H1 (cell line): ENCODE results near the gene PPM1L. TPM values are rescaled to one million over a fixed set of nuclear protein-coding genes. Genes with fewer than 3 reads are reported as not detected.

Experiments
- CTCF ChIA-PET: fragments of 300-600 bp; sonication (Branson Sonifier 250); formaldehyde crosslinking; loops from one replicate; lab custom pipeline; 2021; ENCODE audit not compliant: partially characterized antibody; lab: Charles Lee
- POLR2A ChIA-PET: fragments of 300-600 bp; sonication (Branson Sonifier 250); formaldehyde crosslinking; loops from one replicate; lab custom pipeline; 2021; ENCODE audit warnings: inconsistent platforms; ENCODE audit not compliant: partially characterized antibody; lab: Charles Lee
- DNase-seq, 2 experiments: peaks; one replicate each; pipeline versions ENCODE4 v3.0.0 to v3.0.0-alpha.2; 2010 to 2022; ENCODE audit warnings: low spot score in 2 of 2, low read depth in 1 of 2, mixed read lengths in 1 of 2
- FAIRE-seq: peaks from 2 replicates; lab custom pipeline; 2011; peaks lifted over from hg19 to GRCh38; lab: Jason Lieb, UNC
- H2AFZ ChIP-seq: 2 replicates; pipeline ENCODE4 v1.8.1; 2012; ENCODE audit warnings: low read length, inconsistent platforms
- H2AK5ac ChIP-seq: 2 replicates; pipeline ENCODE4 v1.6.1; 2013; ENCODE audit warnings: low read depth, low read length
- H2BK120ac ChIP-seq: replicated peaks from 2 replicates; pipeline ENCODE3; 2013; ENCODE audit warnings: low read depth, low read length, inconsistent platforms
- H2BK12ac ChIP-seq: 2 replicates; pipeline ENCODE4 v1.6.1; 2013; ENCODE audit warnings: low read depth, low read length
- H2BK15ac ChIP-seq: 2 replicates; pipeline ENCODE4 v1.6.1; 2013; ENCODE audit warnings: low read length
- H2BK20ac ChIP-seq: 2 replicates; pipeline ENCODE4 v1.6.1; 2013; ENCODE audit warnings: low read length
- H2BK5ac ChIP-seq: 2 replicates; pipeline ENCODE4 v1.6.1; 2013; ENCODE audit warnings: low read depth, low read length
- H3K14ac ChIP-seq: 2 replicates; pipeline ENCODE4 v1.6.1; 2013; ENCODE audit warnings: inconsistent platforms; ENCODE audit not compliant: insufficient read length
- H3K18ac ChIP-seq: 2 replicates; pipeline ENCODE4 v1.6.1; 2013; ENCODE audit warnings: low read length; ENCODE audit errors: extremely low read depth
- H3K23ac ChIP-seq: 2 replicates; pipeline ENCODE4 v1.6.1; 2013; ENCODE audit warnings: inconsistent platforms; ENCODE audit not compliant: insufficient read length
- H3K23me2 ChIP-seq: 2 replicates; pipeline ENCODE4 v1.6.1; 2013; ENCODE audit warnings: low read depth, low read length
- H3K27ac ChIP-seq: 2 replicates; pipeline ENCODE4 v1.6.1; 2011; ENCODE audit warnings: low read depth, low read length, inconsistent platforms
- H3K27me3 ChIP-seq, 4 experiments: replicated peaks in 1 of 4; 1 replicate in 1 of 4; 2 replicates in 3 of 4; pipeline versions ENCODE4 v1.6.1 to v1.8.1; 2011 to 2013; ENCODE audit warnings: low read length in 3 of 4, mild to moderate bottlenecking in 3 of 4, inconsistent platforms in 2 of 4, mixed read lengths in 2 of 4, moderate library complexity in 1 of 4; ENCODE audit not compliant: control insufficient read depth in 3 of 4, insufficient read depth in 3 of 4; ENCODE audit errors: extremely low read depth in 1 of 4
- H3K36me3 ChIP-seq, 4 experiments: 2 replicates each; pipeline versions ENCODE4 v1.6.1 to v1.8.1; 2011 to 2013; ENCODE audit warnings: mild to moderate bottlenecking in 4 of 4, low read length in 3 of 4, moderate library complexity in 2 of 4, control low read depth in 1 of 4, inconsistent platforms in 1 of 4; ENCODE audit not compliant: insufficient read depth in 4 of 4, control insufficient read depth in 2 of 4
- H3K4ac ChIP-seq: replicated peaks from 2 replicates; pipeline ENCODE3; 2013; ENCODE audit warnings: low read length, low read depth, mixed read lengths, inconsistent platforms; ENCODE audit not compliant: insufficient read length
- H3K4me1 ChIP-seq, 4 experiments: replicated peaks in 1 of 4; 1 replicate in 1 of 4; 2 replicates in 3 of 4; pipeline versions ENCODE4 v1.6.1 to v1.8.1; 2011 to 2013; ENCODE audit warnings: low read length in 3 of 4, inconsistent platforms in 2 of 4, mixed read lengths in 1 of 4; ENCODE audit not compliant: insufficient read depth in 4 of 4, control insufficient read depth in 3 of 4
- H3K4me2 ChIP-seq, 2 experiments: 2 replicates each; pipeline versions ENCODE4 v1.6.1 to v1.8.1; 2011 to 2013; ENCODE audit warnings: low read depth in 2 of 2, low read length in 2 of 2, control low read depth in 1 of 2, inconsistent platforms in 1 of 2, mild to moderate bottlenecking in 1 of 2; ENCODE audit not compliant: insufficient read depth in 1 of 2
- H3K4me3 ChIP-seq, 4 experiments: fragments of 200-600, 300-600 bp in 1 of 4; sonication (generic), shearing (Covaris generic), sonication (Bioruptor Twin) in 1 of 4; 2 replicates each; pipeline versions ENCODE4 v1.5.1 to v1.8.1; 2011 to 2016; ENCODE audit warnings: low read length in 4 of 4, low read depth in 3 of 4, control low read depth in 2 of 4, inconsistent platforms in 2 of 4, mild to moderate bottlenecking in 2 of 4, mixed read lengths in 1 of 4, moderate library complexity in 1 of 4; ENCODE audit not compliant: insufficient read depth in 2 of 4; ENCODE audit errors: extremely low read depth in 1 of 4
- H3K56ac ChIP-seq: replicated peaks from 2 replicates; pipeline ENCODE3; 2013; ENCODE audit warnings: low read depth, mild to moderate bottlenecking, mixed read lengths, low read length, inconsistent platforms; ENCODE audit not compliant: insufficient read length
- H3K79me1 ChIP-seq: 2 replicates; pipeline ENCODE4 v1.6.1; 2013; ENCODE audit warnings: low read depth, low read length, control low read depth
- H3K79me2 ChIP-seq, 2 experiments: 2 replicates each; pipeline versions ENCODE4 v1.6.1 to v1.8.1; 2012 to 2013; ENCODE audit warnings: low read length in 2 of 2, mild to moderate bottlenecking in 2 of 2, inconsistent platforms in 1 of 2; ENCODE audit not compliant: insufficient read depth in 2 of 2, control insufficient read depth in 1 of 2
- H3K9ac ChIP-seq, 4 experiments: replicated peaks in 1 of 4; 1 replicate in 1 of 4; 2 replicates in 3 of 4; pipeline versions ENCODE4 v1.6.1 to v1.8.1; 2011 to 2013; ENCODE audit warnings: low read depth in 3 of 4, low read length in 3 of 4, control low read depth in 2 of 4, mild to moderate bottlenecking in 2 of 4, moderate library complexity in 2 of 4, inconsistent platforms in 1 of 4; ENCODE audit errors: extremely low read depth in 1 of 4
- H3K9me3 ChIP-seq, 2 experiments: 2 replicates each; pipeline versions ENCODE4 v1.6.1 to v1.8.1; 2012 to 2013; ENCODE audit warnings: mild to moderate bottlenecking in 2 of 2, moderate library complexity in 2 of 2, control low read depth in 1 of 2, inconsistent platforms in 1 of 2, low read depth in 1 of 2, low read length in 1 of 2, mixed read lengths in 1 of 2; ENCODE audit not compliant: insufficient read depth in 2 of 2
- H4K20me1 ChIP-seq, 2 experiments: replicated peaks in 1 of 2; 2 replicates each; pipeline versions ENCODE3 to v1.8.1; 2011 to 2013; ENCODE audit warnings: inconsistent platforms in 2 of 2, low read length in 2 of 2, mild to moderate bottlenecking in 1 of 2; ENCODE audit not compliant: insufficient read depth in 2 of 2, control insufficient read depth in 1 of 2
- H4K5ac ChIP-seq: 2 replicates; pipeline ENCODE4 v1.6.1; 2013; ENCODE audit warnings: low read length, low read depth, mixed read lengths, inconsistent platforms; ENCODE audit not compliant: insufficient read length
- H4K8ac ChIP-seq: 2 replicates; pipeline ENCODE4 v1.8.0; 2013; ENCODE audit warnings: mild to moderate bottlenecking, moderate library complexity, low read length, inconsistent platforms; ENCODE audit not compliant: insufficient read depth; ENCODE audit errors: extremely low read depth
- H4K91ac ChIP-seq: replicated peaks from 2 replicates; pipeline ENCODE3; 2013; ENCODE audit warnings: low read length, mixed read lengths, inconsistent platforms; ENCODE audit not compliant: insufficient read length
- CBX5 ChIP-seq: fragments of 300-800, 300-1000 bp; sonication (generic); IDR thresholded peaks from 2 replicates; pipeline ENCODE4 v1.7.1; 2016; ENCODE audit warnings: antibody characterized with exemption, low read length, low read depth
- CHD1 ChIP-seq: IDR thresholded peaks from 2 replicates; pipeline ENCODE4 v1.6.1; 2012; ENCODE audit warnings: low read depth, low read length, improper control_type of control experiment
- CHD2 ChIP-seq: IDR thresholded peaks from 2 replicates; pipeline ENCODE4 v1.6.1; 2012; ENCODE audit warnings: low read length, improper control_type of control experiment
- CREB1 ChIP-seq: IDR thresholded peaks from 2 replicates; pipeline ENCODE4 v1.6.1; 2012; ENCODE audit warnings: inconsistent platforms
- EP300 ChIP-seq, 2 experiments: IDR thresholded peaks; 1 replicate in 1 of 2; 2 replicates in 1 of 2; pipeline ENCODE4 v1.6.1; 2011 to 2012; ENCODE audit warnings: low read depth in 2 of 2, low read length in 2 of 2, mild to moderate bottlenecking in 2 of 2, borderline replicate concordance in 1 of 2, inconsistent platforms in 1 of 2, moderate library complexity in 1 of 2
- EZH2 ChIP-seq: fragments of 200-600 bp; sonication (generic); IDR thresholded peaks from 2 replicates; pipeline ENCODE4 v1.7.1; 2012; ENCODE audit warnings: low read depth, mild to moderate bottlenecking, moderate library complexity, low read length, inconsistent platforms; ENCODE audit not compliant: severe bottlenecking
- JUN ChIP-seq: IDR thresholded peaks from 2 replicates; pipeline ENCODE4 v1.6.1; 2011; ENCODE audit warnings: low read depth, mild to moderate bottlenecking, improper control_type of control experiment, low read length
- KDM4A ChIP-seq: IDR thresholded peaks from one replicate; pipeline ENCODE4 v1.7.1; 2012; ENCODE audit warnings: low read depth, mild to moderate bottlenecking, moderate library complexity, low read length, inconsistent platforms; ENCODE audit not compliant: severe bottlenecking
- POLR2A ChIP-seq, 2 experiments: IDR thresholded peaks; 1 replicate in 1 of 2; 2 replicates in 1 of 2; pipeline ENCODE4 v1.6.1; 2011; ENCODE audit warnings: low read depth in 2 of 2, low read length in 2 of 2, mild to moderate bottlenecking in 2 of 2; ENCODE audit errors: control extremely low read depth in 1 of 2
- RNF2 ChIP-seq: fragments of 200-900, 300-1000 bp; sonication (generic); IDR thresholded peaks from 2 replicates; pipeline ENCODE4 v1.7.1; 2016; ENCODE audit warnings: borderline replicate concordance, low read depth, mild to moderate bottlenecking, antibody characterized with exemption, low read length; ENCODE audit not compliant: poor library complexity, severe bottlenecking; ENCODE audit errors: missing control alignments
- RXRA ChIP-seq: IDR thresholded peaks from 2 replicates; pipeline ENCODE4 v1.6.1; 2011; ENCODE audit warnings: low read depth, mild to moderate bottlenecking, low read length, moderate library complexity; ENCODE audit not compliant: insufficient read depth
- SIN3A ChIP-seq, 2 experiments: IDR thresholded peaks in 1 of 2; conservative IDR thresholded peaks in 1 of 2; 2 replicates each; pipeline ENCODE4 v1.6.1; 2011 to 2012; ENCODE audit warnings: low read length in 2 of 2, improper control_type of control experiment in 1 of 2, low read depth in 1 of 2, mild to moderate bottlenecking in 1 of 2
- SIX5 ChIP-seq: IDR thresholded peaks from 2 replicates; pipeline ENCODE4 v1.6.1; 2011; ENCODE audit warnings: mild to moderate bottlenecking, low read depth, low read length
- SP1 ChIP-seq: IDR thresholded peaks from 2 replicates; pipeline ENCODE4 v1.6.1; 2011; ENCODE audit warnings: low read depth, low read length
- YY1 ChIP-seq: IDR thresholded peaks from 2 replicates; pipeline ENCODE4 v1.6.1; 2011; ENCODE audit warnings: low read depth, mild to moderate bottlenecking, low read length
- WGBS, 2 experiments: shearing (Covaris generic) in 1 of 2; methylation state at CpG; one replicate each; pipeline versions ENCODE4 v1.1.6 to v1.1.7; 2013 to 2015; ENCODE audit warnings: low lambda C conversion rate in 2 of 2, mixed read lengths in 2 of 2, inconsistent platforms in 1 of 2, low coverage in 1 of 2, missing lambda C conversion rate in 1 of 2; ENCODE audit not compliant: insufficient replicate concordance in 2 of 2, insufficient coverage in 1 of 2, insufficient read length in 1 of 2; ENCODE audit errors: extremely low coverage in 1 of 2, missing lambda C conversion rate in 1 of 2; 5-methylcytosine and 5-hydroxymethylcytosine counted together
- polyA plus RNA-seq, 7 experiments: library from polyadenylated mRNA; depleted of rRNA in 3 of 7; stranded (reverse) in 5 of 7; unstranded in 2 of 7; fragments of >200 nt in 5 of 7; fragments of 200-250 nt in 2 of 7; gene quantifications; 1 replicate in 5 of 7; 2 replicates in 1 of 7; 4 replicates in 1 of 7; pipeline versions ENCODE4 v1.2.1 to v1.2.3, GENCODE V29; 2011 to 2013; ENCODE audit warnings: missing spikeins in 2 of 7, mixed read lengths in 2 of 7
- total RNA-seq: library from RNA; stranded (reverse); fragmentation: NEBNext Ultra II Directional; extraction: Animal tissue kit (Norgen Biotek cat#: 25700); gene quantifications from 2 replicates; pipeline ENCODE4 v1.2.1, GENCODE V29; 2021

PPM1L gene
- total and polyA plus RNA-seq, 2 of the 8 experiments (the other 6 are each of a cell fraction or from before 2014, with no cell fraction given) = 2.8 to 18.1 TPM

DNA sequence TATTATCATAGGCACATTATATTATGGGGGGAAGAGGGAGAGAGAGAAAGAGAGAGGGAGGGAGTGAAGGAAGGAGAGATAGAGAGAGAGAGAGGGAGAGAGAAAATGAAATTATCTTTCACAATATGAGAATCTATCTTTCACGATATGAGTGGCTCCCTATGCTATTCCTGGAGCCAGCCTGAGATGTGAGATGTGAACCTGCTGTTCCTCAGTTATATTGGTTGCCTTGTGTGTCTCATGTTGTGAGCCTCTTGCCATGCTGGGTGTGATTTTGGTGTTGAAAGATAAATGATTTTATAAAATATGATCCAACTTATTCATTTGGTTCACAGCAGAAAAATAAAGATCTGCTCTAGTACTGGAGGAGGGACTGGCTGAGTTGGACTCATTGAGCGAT lies 148.7 kb downstream of the PPM1L start:
- Histone ChIP-seq H3K36me3 (no peaks in the 10 kb centered on the region), H3K27me3 (no peaks in the 10 kb centered on the region), H3K23ac (no peak overlapping the region), H2BK12ac (no peak overlapping the region), H3K4me1 (peaks cover 0 to 7% (median 1%) of the 10 kb centered on the region in 4 experiments; a peak in 2 of 7 replicates), H3K4me2 (no peak overlapping the region), H3K9me3 (peaks cover 2 to 3% of the 10 kb centered on the region in 2 experiments; a peak in 2 of 4 replicates), H4K5ac (no peak overlapping the region), H3K56ac (no peak overlapping the region), H2BK5ac (no peak overlapping the region), H3K23me2 (peaks cover 3% of the 10 kb centered on the region; the same call in 1 of the 2 replicates), H3K18ac (no peak overlapping the region), H4K8ac (no peak overlapping the region), H3K79me1 (no peaks in the 10 kb centered on the region), H3K14ac (no peak overlapping the region), H2BK15ac (no peak overlapping the region), H3K27ac (no peak overlapping the region), H3K4me3 (no peak overlapping the region), H2AFZ (no peak overlapping the region), H4K91ac (no peak overlapping the region), H2BK120ac (no peak overlapping the region), H3K4ac (no peak overlapping the region), H4K20me1 (no peaks in the 10 kb centered on the region), H3K79me2 (no peaks in the 10 kb centered on the region), H2BK20ac (no peak overlapping the region), H2AK5ac (no peak overlapping the region), H3K9ac (no peak overlapping the region)
- DNase-seq (no peak), FAIRE-seq (no peak)
- 86% methylated on average over 2 of the region's 2 CpGs; no CpG with 5 or more reads in 1 of the 2 experiments for WGBS, 2 experiments
- CTCF ChIA-PET = interaction anchor here (3.7 kb wide), 1 partner anchor 16 kb away, joined by 15 read pairs; no protein-coding TSS in a partner anchor
- POLR2A ChIA-PET = no interaction called here
- no peak for TF ChIP-seq POLR2A (IDR thresholded peaks at IDR 0.05; ENCODE audit: control extremely low read depth in 1 of 2, low read depth in 2 of 2, low read length in 2 of 2)
- TF ChIP-seq CBX5 = no peak
- TF ChIP-seq SIN3A (conservative IDR thresholded peaks at IDR 0.05 in 1 of 2, IDR thresholded peaks at IDR 0.05 in 1 of 2; ENCODE audit: low read depth in 1 of 2, low read length in 2 of 2) = no peak
- TF ChIP-seq CHD2 = no peak
- TF ChIP-seq CHD1 = no peak
- TF ChIP-seq KDM4A = no peak
- TF ChIP-seq EP300 (IDR thresholded peaks at IDR 0.05; ENCODE audit: borderline replicate concordance in 1 of 2, low read depth in 2 of 2, low read length in 2 of 2) = no peak
- no peak for TF ChIP-seq JUN
- no peak for TF ChIP-seq CREB1
- no peak for TF ChIP-seq SP1
- TF ChIP-seq SIX5 = no peak
- TF ChIP-seq RXRA = no peak
- no peak for TF ChIP-seq EZH2
- TF ChIP-seq RNF2 = no peak
- no peak for TF ChIP-seq YY1
